Loucy (cell line): ENCODE results near the gene MYOC.

ENCODE experiments used
- EZH2phosphoT487 ChIP-seq: fragments of 200-600 bp; IDR thresholded peaks from 2 replicates; pipeline ENCODE4 v1.6.1; 2018; ENCODE audit warnings: antibody characterized with exemption, mild to moderate bottlenecking, moderate library complexity, borderline replicate concordance
- TF ChIP-seq, protein P1 (sequence below): fragments of 200-600 bp; sonication (generic); conservative IDR thresholded peaks from 2 replicates; pipeline ENCODE4 v1.5.1; 2014; ENCODE audit warnings: mild to moderate bottlenecking, antibody characterized with exemption, low read length

DNA sequence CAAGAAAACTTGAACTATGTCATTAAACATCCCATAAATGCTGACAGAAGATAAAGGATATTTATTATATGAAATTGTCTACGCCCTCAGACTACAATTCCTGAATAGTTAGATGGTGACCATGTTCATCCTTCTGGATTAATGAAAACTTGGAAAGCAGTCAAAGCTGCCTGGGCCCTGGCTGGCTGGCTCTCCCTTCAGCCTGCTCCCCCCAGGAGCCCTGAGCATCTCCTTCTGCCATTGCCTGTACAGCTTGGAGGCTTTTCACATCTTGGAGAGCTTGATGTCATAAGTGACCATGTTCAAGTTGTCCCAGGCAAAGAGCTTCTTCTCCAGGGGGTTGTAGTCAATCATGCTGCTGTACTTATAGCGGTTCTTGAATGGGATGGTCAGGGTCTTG lies 16.8 kb downstream of the MYOC start:
- no peak for TF ChIP-seq EZH2phosphoT487
- TF ChIP-seq, protein P1, sequence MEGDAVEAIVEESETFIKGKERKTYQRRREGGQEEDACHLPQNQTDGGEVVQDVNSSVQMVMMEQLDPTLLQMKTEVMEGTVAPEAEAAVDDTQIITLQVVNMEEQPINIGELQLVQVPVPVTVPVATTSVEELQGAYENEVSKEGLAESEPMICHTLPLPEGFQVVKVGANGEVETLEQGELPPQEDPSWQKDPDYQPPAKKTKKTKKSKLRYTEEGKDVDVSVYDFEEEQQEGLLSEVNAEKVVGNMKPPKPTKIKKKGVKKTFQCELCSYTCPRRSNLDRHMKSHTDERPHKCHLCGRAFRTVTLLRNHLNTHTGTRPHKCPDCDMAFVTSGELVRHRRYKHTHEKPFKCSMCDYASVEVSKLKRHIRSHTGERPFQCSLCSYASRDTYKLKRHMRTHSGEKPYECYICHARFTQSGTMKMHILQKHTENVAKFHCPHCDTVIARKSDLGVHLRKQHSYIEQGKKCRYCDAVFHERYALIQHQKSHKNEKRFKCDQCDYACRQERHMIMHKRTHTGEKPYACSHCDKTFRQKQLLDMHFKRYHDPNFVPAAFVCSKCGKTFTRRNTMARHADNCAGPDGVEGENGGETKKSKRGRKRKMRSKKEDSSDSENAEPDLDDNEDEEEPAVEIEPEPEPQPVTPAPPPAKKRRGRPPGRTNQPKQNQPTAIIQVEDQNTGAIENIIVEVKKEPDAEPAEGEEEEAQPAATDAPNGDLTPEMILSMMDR = no peak
